IPS DF 6.9 (cell line): Measurements from ENCODE around the gene CBARP.

Experiments used
- DNase-seq: peaks from one replicate; pipeline ENCODE4 v3.0.0-alpha.2; 2013; ENCODE audit warnings: low read depth, low spot score
- H3K27ac ChIP-seq: one replicate; pipeline ENCODE4 v1.5.1; 2013; ENCODE audit warnings: low read length, control low read depth
- H3K27me3 ChIP-seq: 2 replicates; pipeline ENCODE4 v1.6.1; 2013; ENCODE audit warnings: mild to moderate bottlenecking, low read length; ENCODE audit not compliant: control insufficient read depth, insufficient read depth
- H3K36me3 ChIP-seq: 2 replicates; pipeline ENCODE4 v1.6.1; 2013; ENCODE audit warnings: low read length; ENCODE audit not compliant: control insufficient read depth, insufficient read depth
- H3K4me1 ChIP-seq: 2 replicates; pipeline ENCODE4 v1.6.1; 2013; ENCODE audit warnings: low read length; ENCODE audit not compliant: control insufficient read depth, insufficient read depth
- H3K4me3 ChIP-seq: 2 replicates; pipeline ENCODE4 v1.5.1; 2013; ENCODE audit warnings: mild to moderate bottlenecking, low read length
- H3K9me3 ChIP-seq: 2 replicates; pipeline ENCODE4 v1.6.1; 2013; ENCODE audit warnings: low read length, inconsistent platforms; ENCODE audit not compliant: control insufficient read depth, insufficient read depth
- WGBS: extraction: QIAGEN DNeasy Blood & Tissue Kit; methylation state at CpG from one replicate; pipeline ENCODE4 v1.1.7; 2013; ENCODE audit warnings: mixed read lengths, missing lambda C conversion rate; ENCODE audit not compliant: insufficient read length, insufficient coverage; 5-methylcytosine and 5-hydroxymethylcytosine counted together

The CBARP gene

GRCh38 chr19:1255186-1256161 is 17.7 kb upstream of the CBARP start:
- no peak for DNase-seq
- no CpG with 5 or more reads among the region's 52 CpGs for WGBS
- no peaks in the 10 kb centered on the region for H3K27me3 ChIP-seq
- H3K36me3 ChIP-seq = peaks cover 43% of the 10 kb centered on the region
- H3K27ac ChIP-seq = no peak overlapping the region
- no peaks in the 10 kb centered on the region for H3K9me3 ChIP-seq
- peaks cover 12% of the 10 kb centered on the region for H3K4me1 ChIP-seq
- H3K4me3 ChIP-seq = no peak overlapping the region

DNA sequence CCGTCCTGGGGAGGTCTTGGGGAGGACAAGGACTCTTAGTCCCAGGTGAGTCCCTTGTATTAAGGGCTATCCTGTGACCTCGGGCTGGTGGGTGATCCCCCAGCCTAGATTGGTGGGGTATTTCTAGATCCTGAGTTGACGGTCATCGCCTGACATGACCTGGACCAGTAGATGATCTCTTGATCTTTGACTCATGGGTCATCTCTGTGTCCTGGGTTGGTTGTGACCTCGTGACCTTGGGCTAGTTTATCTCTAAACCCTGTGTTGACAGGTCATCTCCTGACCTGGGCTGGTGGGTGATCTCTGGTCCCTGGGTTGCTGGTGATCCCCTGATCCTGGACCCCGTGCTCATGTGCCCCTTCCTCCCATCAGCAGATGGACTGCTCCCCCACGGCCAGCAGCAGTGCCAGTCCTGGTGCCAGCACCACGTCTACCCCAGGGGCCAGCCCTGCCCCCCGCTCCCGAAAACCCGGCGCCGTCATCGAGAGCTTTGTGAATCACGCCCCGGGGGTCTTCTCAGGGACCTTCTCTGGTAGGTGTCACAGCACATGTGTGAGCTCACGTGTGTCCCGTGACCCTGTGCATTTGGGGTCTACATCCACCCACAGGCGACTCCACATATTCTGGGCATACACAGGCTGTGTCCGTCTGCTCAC is 16.9 kb upstream of the CBARP start:
- no peaks in the 10 kb centered on the region for H3K9me3 ChIP-seq
- H3K36me3 ChIP-seq = peaks cover 47% of the 10 kb centered on the region
- H3K27ac ChIP-seq = no peak overlapping the region
- H3K4me3 ChIP-seq = no peak overlapping the region
- H3K27me3 ChIP-seq = no peaks in the 10 kb centered on the region
- peaks cover 5% of the 10 kb centered on the region for H3K4me1 ChIP-seq
- no peak for DNase-seq
- WGBS = no CpG with 5 or more reads among the region's 20 CpGs

GRCh38 chr19:1254081-1254527 is 16.3 kb upstream of the CBARP start:
- no peak for DNase-seq
- no peak overlapping the region for H3K4me3 ChIP-seq
- H3K27me3 ChIP-seq = no peaks in the 10 kb centered on the region
- H3K9me3 ChIP-seq = no peaks in the 10 kb centered on the region
- peaks cover 47% of the 10 kb centered on the region for H3K36me3 ChIP-seq
- H3K4me1 ChIP-seq = peaks cover 5% of the 10 kb centered on the region; the same call in 1 of the 2 replicates
- no peak overlapping the region for H3K27ac ChIP-seq
- WGBS = no CpG with 5 or more reads among the region's 37 CpGs

GRCh38 chr19:1253514-1254080 is 15.8 kb upstream of the CBARP start:
- H3K4me3 ChIP-seq = no peak overlapping the region
- H3K4me1 ChIP-seq = peaks cover 5% of the 10 kb centered on the region; the same call in 1 of the 2 replicates
- peaks cover 47% of the 10 kb centered on the region for H3K36me3 ChIP-seq
- H3K27me3 ChIP-seq = no peaks in the 10 kb centered on the region
- H3K27ac ChIP-seq = no peak overlapping the region
- WGBS = no CpG with 5 or more reads among the region's 23 CpGs
- H3K9me3 ChIP-seq = no peaks in the 10 kb centered on the region
- DNase-seq = no peak

- Histone ChIP-seq H3K4me3 (no peak overlapping the region), H3K27me3 (no peaks in the 10 kb centered on the region), H3K4me1 (peaks cover 5% of the 10 kb centered on the region; the same call in 1 of the 2 replicates), H3K36me3 (peaks cover 47% of the 10 kb centered on the region), H3K27ac (no peak overlapping the region), H3K9me3 (no peaks in the 10 kb centered on the region)
- DNase-seq = no peak
- no CpG with 5 or more reads among the region's 26 CpGs for WGBS
Observed at GRCh38 chr19:1252821-1253513, 15.2 kb upstream of the CBARP start.

GRCh38 chr19:1252221-1252820 is 14.5 kb upstream of the CBARP start:
- Histone ChIP-seq H3K27me3 (no peaks in the 10 kb centered on the region), H3K27ac (no peak overlapping the region), H3K4me3 (peak overlapping the region; percentile 77; the same call in 1 of the 2 replicates), H3K9me3 (no peaks in the 10 kb centered on the region), H3K4me1 (peaks cover 7% of the 10 kb centered on the region; the same call in 1 of the 2 replicates), H3K36me3 (peaks cover 47% of the 10 kb centered on the region)
- WGBS = no CpG with 5 or more reads among the region's 30 CpGs
- no peak for DNase-seq

DNA sequence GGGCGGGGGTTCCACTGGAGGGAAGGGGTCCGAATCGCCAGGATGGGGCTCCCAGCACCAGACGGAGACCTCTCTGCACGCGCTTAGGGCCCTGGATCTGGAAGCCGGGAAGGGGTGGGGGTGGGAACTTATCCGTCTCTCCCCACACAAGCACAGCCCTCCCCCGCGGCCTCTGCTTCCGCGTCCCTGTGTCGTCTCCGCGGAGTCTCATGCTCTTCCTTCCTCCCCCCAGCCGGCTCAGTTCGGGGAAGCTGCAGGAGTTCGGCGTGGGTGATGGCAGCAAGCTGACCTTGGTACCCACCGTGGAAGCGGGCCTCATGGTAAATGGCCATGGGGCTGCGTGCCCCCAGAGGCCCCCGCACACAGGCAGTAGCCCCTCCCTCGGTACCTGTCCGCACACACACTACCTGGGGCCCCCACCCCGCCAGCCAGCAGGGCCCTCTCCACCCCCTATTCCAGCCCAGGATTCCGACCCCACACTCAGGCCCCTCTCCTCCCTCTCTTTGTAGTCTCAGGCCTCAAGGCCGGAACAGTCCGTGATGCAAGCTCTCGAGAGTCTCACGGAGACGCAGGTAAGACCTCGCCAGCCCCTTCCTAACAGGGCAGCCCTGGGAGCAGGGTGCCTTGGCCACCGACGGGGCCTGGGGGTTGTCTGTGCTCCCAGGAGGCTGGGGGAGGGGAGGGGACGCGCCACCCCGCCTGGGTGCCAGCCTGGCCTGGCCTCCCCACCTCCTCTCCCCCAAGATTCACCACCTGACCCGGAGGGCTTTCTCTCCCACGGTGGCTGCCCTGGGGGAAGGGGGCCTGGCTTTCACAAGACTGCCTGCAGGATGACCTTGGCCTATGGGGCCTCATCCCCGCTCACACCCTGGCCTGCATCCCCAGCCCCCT is 13.8 kb upstream of the CBARP start:
- Histone ChIP-seq H3K36me3 (peaks cover 41% of the 10 kb centered on the region), H3K27me3 (no peaks in the 10 kb centered on the region), H3K4me3 (peak overlapping the region; percentile 77), H3K4me1 (peaks cover 7% of the 10 kb centered on the region; the same call in 1 of the 2 replicates), H3K27ac (no peak overlapping the region), H3K9me3 (no peaks in the 10 kb centered on the region)
- DNase-seq = no peak
- no CpG with 5 or more reads among the region's 41 CpGs for WGBS

- H3K36me3 ChIP-seq = peaks cover 35% of the 10 kb centered on the region
- H3K4me3 ChIP-seq = peak overlapping the region; percentile 77
Observed at GRCh38 chr19:1250437-1251260, 12.8 kb upstream of the CBARP start.

More at GRCh38 chr19:1250437-1251260, 12.8 kb upstream of the CBARP start:
- Histone ChIP-seq H3K9me3 (no peaks in the 10 kb centered on the region), H3K27ac (no peak overlapping the region), H3K27me3 (no peaks in the 10 kb centered on the region), H3K4me1 (peaks cover 7% of the 10 kb centered on the region; the same call in 1 of the 2 replicates)
- DNase-seq = no peak
- no CpG with 5 or more reads among the region's 90 CpGs for WGBS
